GM18870 (cell line): ENCODE results near the gene SALL2.

Experiments
- ATAC-seq: cut with Tn5 transposase; IDR thresholded peaks from one replicate; pipeline ENCODE4 v1.9.1; 2021; ENCODE audit warnings: moderate library complexity; ENCODE audit not compliant: unreplicated experiment

SALL2 gene

DNA sequence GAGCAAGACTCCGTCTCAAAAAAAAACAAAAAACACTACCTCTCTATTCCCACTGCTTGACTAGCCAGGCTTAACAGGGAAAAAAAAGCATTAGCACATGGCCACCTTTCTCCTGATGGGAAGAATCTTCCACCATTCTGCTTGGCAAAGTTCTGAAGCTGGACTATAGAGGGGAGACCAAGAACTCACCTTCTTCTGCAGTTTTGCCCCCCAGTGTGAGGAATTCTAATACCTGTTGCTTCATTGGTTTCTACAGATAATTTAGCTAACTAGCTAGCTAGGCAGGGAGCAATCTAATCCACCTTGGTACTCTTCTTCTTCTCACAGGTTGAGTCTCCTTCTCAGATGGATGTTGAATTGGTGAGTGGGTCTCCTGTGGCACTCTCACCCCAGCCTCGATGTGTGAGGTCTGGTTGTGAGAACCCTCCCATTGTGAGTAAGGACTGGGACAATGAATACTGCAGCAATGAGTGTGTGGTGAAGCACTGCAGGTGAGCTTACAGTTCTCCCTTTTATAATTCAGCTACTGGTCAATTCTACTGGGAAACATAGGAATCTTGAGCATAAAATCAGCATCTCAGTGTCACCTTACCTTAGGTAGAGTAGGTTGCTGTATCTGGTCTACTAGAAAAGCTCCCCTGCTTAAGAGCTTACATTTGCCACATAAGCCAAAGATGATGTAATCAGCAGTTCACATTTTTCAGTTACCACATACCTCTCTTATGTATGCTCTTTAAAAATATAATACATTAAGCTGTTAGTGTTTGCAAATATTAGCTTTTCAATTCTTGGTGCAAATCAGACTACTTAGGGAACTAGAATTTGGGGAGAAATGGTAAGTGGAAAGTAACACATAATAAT, 31.0 kb downstream of the SALL2 start:
- ATAC-seq = no peak

DNA sequence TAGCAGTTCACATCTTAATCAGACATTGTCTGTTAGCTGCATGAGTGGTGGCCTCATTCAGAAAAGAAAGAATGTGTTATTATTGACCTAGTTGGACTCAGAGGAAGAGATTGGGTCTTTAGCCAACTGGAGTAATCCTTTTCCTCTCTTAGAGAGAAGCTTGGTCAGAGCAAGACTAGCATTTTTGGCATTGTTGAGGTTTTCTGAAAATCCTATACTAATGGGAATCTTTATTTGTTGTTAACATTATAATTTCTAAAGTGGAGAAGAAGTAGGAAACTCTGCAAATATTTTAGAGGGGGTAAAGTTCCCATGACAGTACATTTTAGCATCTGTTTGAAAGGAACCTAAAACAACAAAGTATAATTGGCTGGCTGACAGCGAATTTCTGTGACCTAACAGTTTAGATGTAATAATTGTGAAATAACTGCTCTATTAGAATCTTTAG, 39.5 kb downstream of the SALL2 start:
- ATAC-seq = no peak

DNA sequence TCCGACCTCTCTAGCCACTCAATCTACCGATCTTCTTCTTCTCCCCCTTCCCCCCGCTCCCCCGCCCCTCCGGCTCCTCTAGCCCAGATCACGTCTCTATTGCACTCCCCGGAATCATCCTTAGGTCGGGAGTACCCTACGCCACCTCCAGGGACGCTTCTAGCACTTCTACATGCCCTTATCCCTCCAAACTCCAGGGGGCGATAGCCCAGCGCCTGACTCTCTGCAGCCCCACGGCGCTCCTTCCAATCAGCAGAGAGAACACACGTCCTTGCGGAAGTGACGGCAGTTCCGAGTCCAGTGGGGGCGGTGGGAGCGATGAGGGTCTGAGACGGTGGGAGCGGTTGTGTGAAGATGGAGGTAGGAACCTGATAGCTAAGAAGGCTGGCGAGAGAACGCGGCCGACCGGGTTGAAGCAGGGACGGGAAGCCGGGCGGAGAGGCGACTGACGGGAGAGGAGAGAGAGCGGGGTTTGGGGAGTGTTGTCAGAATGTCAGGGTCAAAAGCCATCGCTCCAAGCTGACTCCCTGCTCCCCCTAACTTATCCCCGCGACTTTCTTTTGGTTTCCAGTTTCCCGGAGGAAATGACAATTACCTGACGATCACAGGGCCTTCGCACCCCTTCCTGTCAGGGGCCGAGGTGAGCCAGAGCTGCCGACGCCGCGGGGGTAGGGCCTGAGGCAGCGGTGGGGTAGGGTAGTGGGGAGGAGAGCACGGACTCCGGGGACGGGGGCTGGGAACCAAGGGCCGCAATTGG, 49.0 kb downstream of the SALL2 start, which contains the start of the genes RAB2B and TOX4:
Gene RAB2B (minus strand): TSS at position 35 of the 757 bp plus-strand sequence. CDS start 87 bp downstream, outside the sequence.
Gene TOX4 (plus strand): TSS at position 271 of the 757 bp plus-strand sequence. CDS start 84 bp downstream, at position 355.
- peak; percentile 99 for ATAC-seq

DNA sequence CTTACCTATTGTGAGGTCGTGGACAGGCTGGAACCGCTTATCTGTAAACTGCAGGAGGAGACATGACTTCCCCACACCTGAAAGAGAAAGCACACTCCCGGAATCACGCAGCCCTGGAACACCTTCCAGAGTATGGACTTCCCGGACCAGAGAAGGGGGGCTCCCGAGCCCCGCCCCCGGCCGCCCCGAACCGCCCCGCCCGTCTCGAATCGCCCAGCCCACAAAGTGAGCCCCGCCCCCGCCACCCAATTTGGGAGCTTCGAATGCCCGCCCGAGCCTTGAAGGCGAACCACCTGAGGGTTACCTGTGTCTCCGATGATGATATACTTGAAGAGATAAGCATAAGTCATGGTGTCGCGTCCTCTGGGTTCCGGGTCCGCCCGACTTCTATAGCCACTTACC, 49.6 kb downstream of the SALL2 start:
- ATAC-seq = no peak

DNA sequence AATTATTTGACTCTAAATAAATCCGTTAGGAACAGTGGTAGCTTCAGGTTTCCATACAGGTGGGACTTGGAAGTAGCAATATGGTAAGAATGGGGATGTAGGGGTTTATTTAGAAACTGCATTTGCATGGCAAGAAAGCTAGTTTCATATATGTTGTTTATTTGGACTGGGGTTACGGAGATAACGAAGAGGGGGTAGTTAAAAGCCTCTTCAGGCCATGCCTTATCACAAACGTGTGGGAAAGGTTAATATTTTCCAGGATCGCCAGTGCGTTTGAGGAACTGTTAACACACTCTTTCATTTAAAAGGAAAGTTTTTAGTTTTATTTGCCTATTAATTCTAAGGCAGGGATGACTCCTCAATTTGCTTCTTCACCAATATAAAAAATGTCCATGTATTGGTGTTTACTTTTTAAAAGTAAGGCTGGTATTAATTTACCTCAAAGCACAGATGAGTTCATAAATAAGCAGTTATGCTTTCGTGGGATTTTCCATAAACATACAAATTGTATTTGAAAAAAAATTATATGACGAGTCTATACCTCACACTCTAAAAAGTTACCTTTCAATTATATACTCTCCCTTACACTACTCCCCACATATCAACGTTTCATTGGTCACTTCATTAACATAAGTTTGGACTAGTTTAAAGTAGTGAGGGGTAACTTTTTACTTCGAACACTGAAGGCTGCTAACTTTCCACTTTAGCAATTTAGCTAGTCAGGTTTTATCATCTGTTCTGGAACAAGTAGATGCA, 50.2 kb downstream of the SALL2 start:
- no peak for ATAC-seq
